ENCODE data around the gene LRRIQ1. TPM values are rescaled to one million over a fixed set of nuclear protein-coding genes. Genes with fewer than 3 reads are reported as not detected.

Gene LRRIQ1
- total and polyA plus RNA-seq, 2 of the 8 experiments (the other 6 are each of a cell fraction or from before 2014, with no cell fraction given) = 0.24 to 0.76 TPM

DNA sequence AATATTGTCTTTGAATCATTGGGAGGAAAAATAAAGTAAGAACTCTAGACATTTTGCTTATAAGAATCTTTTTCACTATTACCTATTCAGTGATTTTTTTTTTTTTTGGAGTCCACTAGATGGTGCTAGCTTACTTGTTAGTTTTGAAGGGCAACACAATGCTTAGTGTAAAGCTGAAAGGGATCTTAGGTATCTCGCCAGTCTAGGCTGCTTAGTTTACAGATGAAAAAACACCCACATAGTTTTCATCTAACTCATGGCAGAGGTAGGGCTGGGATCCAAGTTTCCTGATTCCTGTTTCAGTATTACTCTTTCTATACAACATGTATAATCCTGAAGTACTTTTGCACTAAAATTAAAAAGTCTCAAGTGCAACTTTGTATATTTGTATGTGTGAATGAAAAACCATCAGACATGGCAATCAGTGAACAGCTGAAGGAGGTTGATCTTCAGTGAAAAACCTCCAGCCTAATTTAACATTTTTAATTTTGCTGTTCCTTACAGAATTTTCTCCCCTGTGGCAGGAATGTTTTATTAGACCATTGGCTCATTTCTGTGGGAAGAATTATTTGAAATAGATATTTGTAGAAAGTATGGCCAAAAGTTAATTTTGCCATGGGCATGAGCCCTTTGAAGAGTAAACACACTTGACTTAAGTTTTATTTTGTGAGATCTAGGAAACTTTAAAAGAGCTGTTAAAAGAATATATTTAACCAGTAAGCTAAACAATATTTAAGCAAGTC is 40.7 kb downstream of the LRRIQ1 start:
- H2AK5ac ChIP-seq (ENCODE audit: low read depth, low read length) = no peak overlapping the region
- H3K4me2 ChIP-seq (ENCODE audit: insufficient read depth in 1 of 2, low read depth in 2 of 2, low read length in 2 of 2) = no peak overlapping the region
- H4K5ac ChIP-seq (ENCODE audit: insufficient read length, low read depth, low read length) = no peak overlapping the region
- H3K9me3 ChIP-seq (ENCODE audit: insufficient read depth in 2 of 2, low read depth in 1 of 2, low read length in 1 of 2) = no peaks in the 10 kb centered on the region
- no peaks in the 10 kb centered on the region for H4K20me1 ChIP-seq (replicated peaks in 1 of 2; ENCODE audit: control insufficient read depth in 1 of 2, insufficient read depth in 2 of 2, low read length in 2 of 2)
- H4K91ac ChIP-seq (replicated peaks; ENCODE audit: insufficient read length, low read length) = no peak overlapping the region
- no peak overlapping the region for H3K27ac ChIP-seq (ENCODE audit: low read depth, low read length)
- H2BK12ac ChIP-seq (ENCODE audit: low read depth, low read length) = no peak overlapping the region
- ChIA-PET POLR2A (ENCODE audit: partially characterized antibody) (no interaction called here), CTCF (ENCODE audit: partially characterized antibody) (interaction anchor here (0.7 to 3.1 kb wide), 15 partner anchors 9 to 368 kb away, joined by 3 to 8 read pairs (median 4); no protein-coding TSS in a partner anchor)
- no peak overlapping the region for H2BK120ac ChIP-seq (replicated peaks; ENCODE audit: low read depth, low read length)
- no peak overlapping the region; the same call in 1 of the 2 replicates for H2AFZ ChIP-seq (ENCODE audit: low read length)
- no peak overlapping the region for H3K4me3 ChIP-seq (ENCODE audit: extremely low read depth in 1 of 4, insufficient read depth in 2 of 4, low read depth in 3 of 4, low read length in 4 of 4)
- H3K56ac ChIP-seq (replicated peaks; ENCODE audit: insufficient read length, low read depth, low read length) = no peak overlapping the region
- H3K36me3 ChIP-seq (ENCODE audit: control insufficient read depth in 2 of 4, insufficient read depth in 4 of 4, low read length in 3 of 4) = no peaks in the 10 kb centered on the region
- no peak overlapping the region for H3K9ac ChIP-seq (replicated peaks in 1 of 4; ENCODE audit: extremely low read depth in 1 of 4, low read depth in 3 of 4, low read length in 3 of 4)
- no peak overlapping the region for H3K14ac ChIP-seq (ENCODE audit: insufficient read length)
- no peak overlapping the region for H4K8ac ChIP-seq (ENCODE audit: extremely low read depth, insufficient read depth, low read length)
- H3K4me1 ChIP-seq (replicated peaks in 1 of 4; ENCODE audit: control insufficient read depth in 3 of 4, insufficient read depth in 4 of 4, low read length in 3 of 4) = no peaks in the 10 kb centered on the region
- FAIRE-seq (peak; percentile 88), DNase-seq (ENCODE audit: low read depth in 1 of 2, low spot score in 2 of 2) (no peak)
- WGBS, 2 experiments (ENCODE audit: extremely low coverage in 1 of 2, insufficient coverage in 1 of 2, insufficient read length in 1 of 2, insufficient replicate concordance in 2 of 2, low coverage in 1 of 2, low lambda C conversion rate in 2 of 2, missing lambda C conversion rate in 1 of 2) = 11% methylated on average over 1 of the region's 1 CpG; no CpG with 5 or more reads in 1 of the 2 experiments
- no peak overlapping the region for H3K23ac ChIP-seq (ENCODE audit: insufficient read length)
- H3K27me3 ChIP-seq (replicated peaks in 1 of 4; ENCODE audit: control insufficient read depth in 3 of 4, extremely low read depth in 1 of 4, insufficient read depth in 3 of 4, low read length in 3 of 4) = no peaks in the 10 kb centered on the region
- H3K79me2 ChIP-seq (ENCODE audit: control insufficient read depth in 1 of 2, insufficient read depth in 2 of 2, low read length in 2 of 2) = no peaks in the 10 kb centered on the region
- H3K23me2 ChIP-seq (ENCODE audit: low read depth, low read length) = no peaks in the 10 kb centered on the region
- no peak overlapping the region for H2BK20ac ChIP-seq (ENCODE audit: low read length)
- H2BK15ac ChIP-seq (ENCODE audit: low read length) = no peak overlapping the region
- no peak overlapping the region for H3K18ac ChIP-seq (ENCODE audit: extremely low read depth, low read length)
- no peak overlapping the region for H3K4ac ChIP-seq (replicated peaks; ENCODE audit: insufficient read length, low read depth, low read length)
- H2BK5ac ChIP-seq (ENCODE audit: low read depth, low read length) = no peak overlapping the region
- H3K79me1 ChIP-seq (ENCODE audit: low read depth, low read length) = no peaks in the 10 kb centered on the region
- TF ChIP-seq RAD21 (IDR thresholded peaks at IDR 0.05 in 1 of 2, conservative IDR thresholded peaks at IDR 0.05 in 1 of 2; ENCODE audit: low read depth in 2 of 2, low read length in 2 of 2) (peak; percentile 72 to 75), CEBPB (IDR thresholded peaks at IDR 0.05; ENCODE audit: low read depth, low read length) (no peak)

Measured in H1 (cell line).